Thoracic aorta (tissue), 2 donors: ENCODE measurements around the gene LDAH. TPM values are rescaled to one million over a fixed set of nuclear protein-coding genes. Genes with fewer than 3 reads are reported as not detected.

Experiments used
- ATAC-seq: fragments of 150-250 bp; one replicate; pipeline ENCODE4 v1.8.0; 2017; ENCODE audit warnings: low read depth; ENCODE audit not compliant: insufficient number of reproducible peaks, low FRiP score
- DNase-seq: peaks from one replicate; pipeline ENCODE4 v3.0.0-alpha.2; 2020; ENCODE audit warnings: low spot score
- H3K27ac ChIP-seq, 2 donors: fragments of 200-600 bp; sonication (generic); 1 replicate in 1 of 2; 2 replicates in 1 of 2; pipeline ENCODE4 v1.5.1; 2016; ENCODE audit warnings: mild to moderate bottlenecking in 2 of 2, moderate library complexity in 2 of 2
- H3K27me3 ChIP-seq: fragments of 200-600 bp; sonication (generic); replicated peaks from 2 replicates; pipeline ENCODE4 v1.6.0; 2016; ENCODE audit warnings: mild to moderate bottlenecking; ENCODE audit not compliant: insufficient read depth
- H3K36me3 ChIP-seq: fragments of 200-600 bp; sonication (generic); one replicate; pipeline ENCODE4 v1.5.1; 2016
- H3K4me1 ChIP-seq, 2 donors: fragments of 200-600 bp; sonication (generic); 1 replicate in 1 of 2; 2 replicates in 1 of 2; pipeline versions ENCODE4 v1.5.1 to v1.6.0; 2016; ENCODE audit warnings: low read depth in 2 of 2, mild to moderate bottlenecking in 1 of 2; ENCODE audit not compliant: control insufficient read depth in 1 of 2
- H3K4me3 ChIP-seq: fragments of 200-600 bp; sonication (generic); 2 replicates; pipeline ENCODE4 v1.5.1; 2016; ENCODE audit warnings: mild to moderate bottlenecking
- H3K9me3 ChIP-seq: fragments of 200-600 bp; sonication (generic); 2 replicates; pipeline ENCODE4 v1.5.1; 2016
- CTCF ChIP-seq: fragments of 200-600 bp; sonication (generic); IDR thresholded peaks from one replicate; pipeline ENCODE4 v1.5.1; 2019; ENCODE audit warnings: antibody characterized with exemption
- total RNA-seq, 2 donors: library from RNA; depleted of rRNA; stranded (reverse); fragments of >200 nt; gene quantifications; one replicate each; pipeline versions ENCODE4 v1.1.0 to v1.2.3, GENCODE V29; 2016

Gene LDAH
- total RNA-seq, 2 donors from 2014 or later: 14.5 to 19.8 TPM

DNA sequence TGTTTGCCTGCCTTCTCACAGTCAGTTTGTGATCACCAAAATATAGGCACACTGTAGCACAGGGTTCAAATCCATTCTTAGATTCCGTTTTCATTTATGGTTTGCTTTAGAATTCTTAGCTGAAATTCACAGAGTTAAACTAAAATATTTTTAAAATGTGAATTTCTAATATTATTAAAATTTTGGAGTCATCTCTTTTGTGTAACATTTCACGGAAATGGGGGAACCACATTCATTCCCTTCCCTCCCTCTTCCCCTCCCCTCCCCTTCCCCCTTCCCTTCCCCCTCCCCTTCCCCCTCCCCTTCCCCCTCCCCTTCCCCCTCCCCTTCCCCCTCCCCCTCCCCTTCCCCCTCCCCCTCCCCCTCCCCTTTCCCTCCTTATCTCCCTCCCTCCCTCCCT, 11.4 kb upstream of the LDAH start:
- TF ChIP-seq CTCF: no peak
- ATAC-seq (no peak), DNase-seq (no peak)
- Histone ChIP-seq H3K9me3 (no peaks in the 10 kb centered on the region), H3K36me3 (no peaks in the 10 kb centered on the region), H3K27ac (no peak overlapping the region), H3K27me3 (no peaks in the 10 kb centered on the region), H3K4me1 (no peaks in the 10 kb centered on the region), H3K4me3 (no peak overlapping the region)

DNA sequence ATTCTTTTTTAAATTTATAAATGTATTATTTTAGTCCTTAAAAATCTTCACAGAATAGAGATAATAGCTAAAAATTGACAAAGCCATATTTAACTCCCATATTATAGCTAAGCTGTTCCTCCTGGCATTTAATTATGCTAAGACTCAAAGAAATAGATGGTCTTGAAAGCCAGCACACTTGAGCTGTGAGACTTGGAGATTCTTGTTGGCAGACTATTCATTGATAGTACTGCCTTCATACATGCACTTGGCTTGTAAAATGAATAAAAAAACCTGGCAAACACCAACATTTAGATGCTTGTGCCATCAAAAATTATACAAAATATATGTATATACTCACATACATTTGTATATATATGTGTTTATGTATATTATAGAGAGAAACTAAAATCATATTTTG, 9.7 kb upstream of the LDAH start:
- no peaks in the 10 kb centered on the region for H3K9me3 ChIP-seq
- no peaks in the 10 kb centered on the region for H3K27me3 ChIP-seq
- H3K36me3 ChIP-seq: no peaks in the 10 kb centered on the region
- no peaks in the 10 kb centered on the region for H3K4me1 ChIP-seq
- DNase-seq (no peak), ATAC-seq (no peak)
- no peak for TF ChIP-seq CTCF
- no peak overlapping the region for H3K27ac ChIP-seq
- no peak overlapping the region for H3K4me3 ChIP-seq

DNA sequence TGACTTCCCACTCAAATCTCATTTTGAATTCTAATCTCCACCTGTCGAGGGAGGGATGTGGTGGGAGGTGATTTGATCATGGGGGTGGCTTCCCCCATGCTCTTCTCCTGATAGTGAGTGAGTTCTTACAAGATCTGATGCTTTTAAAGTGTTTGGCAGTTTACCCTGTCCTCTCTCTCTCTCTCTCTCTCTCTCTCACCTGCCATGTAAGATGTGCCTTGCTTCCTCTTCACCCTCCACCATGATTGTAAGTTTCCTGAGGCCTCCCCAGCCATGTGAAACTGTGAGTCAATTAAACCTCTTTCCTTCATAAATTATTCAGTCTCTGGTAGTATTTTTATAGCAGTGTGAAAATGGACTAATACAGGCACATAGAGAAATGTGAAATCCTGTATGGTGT, 7.0 kb upstream of the LDAH start:
- ATAC-seq (no peak), DNase-seq (no peak)
- H3K27ac ChIP-seq: no peak overlapping the region
- TF ChIP-seq CTCF: no peak
- no peak overlapping the region for H3K4me3 ChIP-seq
- H3K9me3 ChIP-seq: no peaks in the 10 kb centered on the region
- no peaks in the 10 kb centered on the region for H3K27me3 ChIP-seq
- H3K4me1 ChIP-seq: no peaks in the 10 kb centered on the region
- no peaks in the 10 kb centered on the region for H3K36me3 ChIP-seq

DNA sequence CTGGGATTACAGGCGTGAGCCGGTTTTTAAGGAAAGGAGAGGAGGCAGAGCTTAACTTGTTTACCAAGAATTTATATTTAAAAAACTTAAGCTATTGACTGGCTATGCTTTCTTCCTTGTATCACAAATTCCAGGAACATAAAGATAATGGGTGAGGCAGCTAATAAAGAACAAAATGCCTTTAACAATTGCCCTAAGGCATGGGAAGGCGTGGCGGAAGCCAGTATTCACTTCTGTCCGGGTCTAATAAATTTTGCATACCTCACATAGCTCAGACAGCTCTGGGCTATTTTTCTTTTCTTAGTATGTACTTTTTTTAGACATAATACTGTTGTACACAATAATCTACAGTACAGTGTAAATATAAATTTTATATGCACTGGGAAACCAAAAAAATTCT, 1.0 kb upstream of the LDAH start:
- H3K4me1 ChIP-seq: peaks cover 2 to 4% of the 10 kb centered on the region in 2 donors
- H3K4me3 ChIP-seq: no peak overlapping the region
- H3K9me3 ChIP-seq: no peaks in the 10 kb centered on the region
- ATAC-seq (no peak), DNase-seq (no peak)
- no peaks in the 10 kb centered on the region for H3K36me3 ChIP-seq
- H3K27ac ChIP-seq: no peak overlapping the region
- no peak for TF ChIP-seq CTCF
- no peaks in the 10 kb centered on the region for H3K27me3 ChIP-seq

GRCh38 chr2:20818820-20819219, 4.1 kb downstream of the LDAH start:
- DNase-seq (no peak), ATAC-seq (no peak)
- Histone ChIP-seq H3K27me3 (no peaks in the 10 kb centered on the region), H3K27ac (no peak overlapping the region), H3K9me3 (no peaks in the 10 kb centered on the region), H3K4me1 (peaks cover 2 to 4% of the 10 kb centered on the region in 2 donors), H3K4me3 (no peak overlapping the region), H3K36me3 (no peaks in the 10 kb centered on the region)
- no peak for TF ChIP-seq CTCF
